MM.1S (cell line): ENCODE data around the gene PARP3.
"Not testable (repeated sequence)": the region's sequence is repeated elsewhere in the genome, so short reads cannot be mapped to it uniquely, and the experiment has no call there.

Experiments
- DNase-seq: peaks from one replicate; pipeline ENCODE4 v3.0.0-alpha.2; 2015
- H2AFZ ChIP-seq: fragments of 300-600 bp; sonication (generic); 2 replicates; pipeline ENCODE4 v1.6.0; 2016; ENCODE audit warnings: antibody characterized with exemption, low read length
- H3F3A ChIP-seq: fragments of 300-600 bp; sonication (generic); 2 replicates; pipeline ENCODE4 v1.6.1; 2016; ENCODE audit warnings: mild to moderate bottlenecking, antibody characterized with exemption, low read length, moderate library complexity, mixed read lengths; ENCODE audit not compliant: insufficient read depth
- H3K27ac ChIP-seq: fragments of 300-600 bp; sonication (generic); 2 replicates; pipeline ENCODE4 v1.5.1; 2016; ENCODE audit warnings: mild to moderate bottlenecking, low read length
- H3K27me3 ChIP-seq: fragments of 300-600 bp; sonication (generic); replicated peaks from 2 replicates; pipeline ENCODE4 v1.6.0; 2016; ENCODE audit warnings: low read length; ENCODE audit not compliant: insufficient read depth
- H3K36me3 ChIP-seq: fragments of 300-600 bp; sonication (generic); replicated peaks from 2 replicates; pipeline ENCODE4 v1.6.1; 2016; ENCODE audit warnings: mild to moderate bottlenecking, low read length, mixed read lengths; ENCODE audit not compliant: insufficient read depth
- H3K4me1 ChIP-seq: fragments of 300-600 bp; sonication (generic); 2 replicates; pipeline ENCODE4 v1.6.1; 2016; ENCODE audit warnings: low read length, mixed read lengths
- H3K4me2 ChIP-seq: fragments of 300-600 bp; sonication (generic); 2 replicates; pipeline ENCODE4 v1.6.0; 2016; ENCODE audit warnings: low read depth, low read length
- H3K4me3 ChIP-seq: fragments of 300-600 bp; sonication (generic); 2 replicates; pipeline ENCODE4 v1.5.1; 2016; ENCODE audit warnings: low read length, mixed read lengths
- H3K79me2 ChIP-seq: fragments of 300-600 bp; sonication (generic); 2 replicates; pipeline ENCODE4 v1.6.1; 2016; ENCODE audit warnings: mixed run types, low read length, mixed read lengths
- H3K9ac ChIP-seq: fragments of 300-600 bp; sonication (generic); 2 replicates; pipeline ENCODE4 v1.6.1; 2016; ENCODE audit warnings: low read length, mixed read lengths
- H3K9me2 ChIP-seq: fragments of 300-600 bp; sonication (generic); replicated peaks from 2 replicates; pipeline ENCODE4 v1.6.1; 2016; ENCODE audit warnings: mild to moderate bottlenecking, low read length, mixed read lengths; ENCODE audit not compliant: insufficient read depth
- H3K9me3 ChIP-seq: fragments of 300-600 bp; sonication (generic); replicated peaks from 2 replicates; pipeline ENCODE4 v1.6.1; 2016; ENCODE audit warnings: mild to moderate bottlenecking, low read length, mixed read lengths; ENCODE audit not compliant: insufficient read depth
- H4K20me1 ChIP-seq: fragments of 300-600 bp; sonication (generic); 2 replicates; pipeline ENCODE4 v1.6.1; 2016; ENCODE audit warnings: mild to moderate bottlenecking, low read length, moderate library complexity, mixed read lengths; ENCODE audit not compliant: insufficient read depth
- CTCF ChIP-seq: fragments of 300-600 bp; sonication (generic); IDR thresholded peaks from 2 replicates; pipeline ENCODE4 v1.5.1; 2016; ENCODE audit warnings: antibody characterized with exemption, low read length, mixed read lengths
- EZH2 ChIP-seq: fragments of 300-600 bp; sonication (generic); optimal IDR thresholded peaks from 2 replicates; pipeline ENCODE3; 2017; ENCODE audit warnings: low read depth, mild to moderate bottlenecking, antibody characterized with exemption, low read length, mixed read lengths
- EZH2phosphoT487 ChIP-seq: fragments of 300-600 bp; sonication (generic); IDR thresholded peaks from 2 replicates; pipeline ENCODE4 v1.6.1; 2018; ENCODE audit warnings: antibody characterized with exemption, low read length

Gene PARP3

GRCh38 chr3:51921081-51921578, 21.0 kb upstream of the PARP3 start:
- H3K27me3 ChIP-seq: no peaks in the 10 kb centered on the region
- no peaks in the 10 kb centered on the region for H3K36me3 ChIP-seq
- H3K9ac ChIP-seq: no peak overlapping the region
- H3K27ac ChIP-seq: no peak overlapping the region
- H3K9me2 ChIP-seq: no peaks in the 10 kb centered on the region
- TF ChIP-seq CTCF: no peak
- TF ChIP-seq EZH2: no peak
- TF ChIP-seq EZH2phosphoT487: no peak
- H4K20me1 ChIP-seq: no peaks in the 10 kb centered on the region
- no peaks in the 10 kb centered on the region for H3K9me3 ChIP-seq
- H3K4me1 ChIP-seq: no peaks in the 10 kb centered on the region
- DNase-seq: no peak
- H2AFZ ChIP-seq: no peak overlapping the region
- H3K4me2 ChIP-seq: no peak overlapping the region
- H3F3A ChIP-seq: no peaks in the 10 kb centered on the region
- no peak overlapping the region for H3K4me3 ChIP-seq
- no peaks in the 10 kb centered on the region for H3K79me2 ChIP-seq

- Histone ChIP-seq H3K9me2 (no peaks in the 10 kb centered on the region), H3K9me3 (no peaks in the 10 kb centered on the region), H3F3A (no peaks in the 10 kb centered on the region), H3K27me3 (no peaks in the 10 kb centered on the region), H3K4me2 (no peak overlapping the region), H2AFZ (no peak overlapping the region), H3K4me1 (no peaks in the 10 kb centered on the region), H3K36me3 (no peaks in the 10 kb centered on the region), H4K20me1 (no peaks in the 10 kb centered on the region), H3K27ac (no peak overlapping the region), H3K79me2 (no peaks in the 10 kb centered on the region), H3K9ac (no peak overlapping the region), H3K4me3 (no peak overlapping the region)
- no peak for DNase-seq
- no peak for TF ChIP-seq EZH2phosphoT487
- TF ChIP-seq CTCF: no peak
- no peak for TF ChIP-seq EZH2
Observed at GRCh38 chr3:51927061-51927977, 14.8 kb upstream of the PARP3 start.

GRCh38 chr3:51928438-51928837, 13.7 kb upstream of the PARP3 start:
- Histone ChIP-seq H2AFZ (no peak overlapping the region), H3K27ac (no peak overlapping the region), H3F3A (no peaks in the 10 kb centered on the region), H3K9me2 (no peaks in the 10 kb centered on the region), H3K4me2 (no peak overlapping the region), H3K36me3 (no peaks in the 10 kb centered on the region), H3K79me2 (no peaks in the 10 kb centered on the region), H3K9ac (no peak overlapping the region), H3K27me3 (no peaks in the 10 kb centered on the region), H3K9me3 (no peaks in the 10 kb centered on the region), H4K20me1 (no peaks in the 10 kb centered on the region), H3K4me3 (no peak overlapping the region), H3K4me1 (no peaks in the 10 kb centered on the region)
- no peak for DNase-seq
- TF ChIP-seq CTCF (no peak), EZH2 (no peak), EZH2phosphoT487 (no peak)

GRCh38 chr3:51928981-51929380, 13.2 kb upstream of the PARP3 start:
- not testable (repeated sequence) for DNase-seq, H3F3A ChIP-seq, H3K9me3 ChIP-seq, H3K9ac ChIP-seq, H3K36me3 ChIP-seq, H4K20me1 ChIP-seq, H2AFZ ChIP-seq, H3K27me3 ChIP-seq, H3K27ac ChIP-seq, H3K4me1 ChIP-seq, H3K9me2 ChIP-seq, H3K4me3 ChIP-seq, H3K79me2 ChIP-seq, H3K4me2 ChIP-seq
